Testis (tissue), 3 donors: Measurements from ENCODE around the gene FHIP1B. TPM values are rescaled to one million over a fixed set of nuclear protein-coding genes. Genes with fewer than 3 reads are reported as not detected.

ENCODE experiments used
- DNase-seq: peaks from one replicate; pipeline ENCODE4 v3.0.0-alpha.2; 2019
- H3K27ac ChIP-seq, 2 donors: fragments of 200-600 bp; sonication (generic); one replicate each; pipeline ENCODE4 v1.5.1; 2019
- H3K27me3 ChIP-seq: fragments of 200-600 bp; sonication (generic); one replicate; pipeline ENCODE4 v1.5.1; 2019
- H3K36me3 ChIP-seq: fragments of 200-600 bp; sonication (generic); one replicate; pipeline ENCODE4 v1.5.1; 2017; ENCODE audit warnings: low read depth; ENCODE audit errors: missing control alignments
- H3K4me1 ChIP-seq: fragments of 200-600 bp; sonication (generic); one replicate; pipeline ENCODE4 v1.5.1; 2019
- H3K4me3 ChIP-seq, 2 donors: fragments of 200-600 bp; sonication (generic); one replicate each; pipeline ENCODE4 v1.5.1; 2017 to 2019
- H3K9me3 ChIP-seq: fragments of 200-600 bp; sonication (generic); one replicate; pipeline ENCODE4 v1.5.1; 2017
- CTCF ChIP-seq, 3 experiments: fragments of 450-650 bp in 2 of 3; fragments of 200-600 bp in 1 of 3; sonication (generic) in 1 of 3; IDR thresholded peaks; one replicate each; pipeline ENCODE4 v1.5.1; 2016 to 2019; ENCODE audit warnings: antibody characterized with exemption in 3 of 3, mild to moderate bottlenecking in 2 of 3, moderate library complexity in 1 of 3
- POLR2A ChIP-seq: fragments of 450-650 bp; IDR thresholded peaks from one replicate; pipeline ENCODE4 v1.6.1; 2017; ENCODE audit warnings: antibody characterized with exemption, mild to moderate bottlenecking, moderate library complexity
- WGBS, 2 donors: methylation state at CpG; one replicate each; pipeline ENCODE4 v1.1.5; 2018; 5-methylcytosine and 5-hydroxymethylcytosine counted together
- intact Hi-C: fragments of 100-400 bp; cut with DNase I; formaldehyde crosslinking; loops from one replicate; pipeline ENCODE4 v1.15.1; 2023; ENCODE audit warnings: low total_unique reads
- polyA plus RNA-seq: library from polyadenylated mRNA; stranded (reverse); fragments of 350-450 nt; fragmentation: Illumina TruSeq; extraction: RNeasy Lipid Tissue Mini Kit (QIAGEN cat#74804); gene quantifications from one replicate; pipeline ENCODE4 v1.2.3, GENCODE V29; 2014; ENCODE audit warnings: low read depth, low replicate concordance; ENCODE audit not compliant: insufficient read depth
- total RNA-seq, 2 donors: library from RNA; depleted of rRNA; stranded (reverse); fragments of >200 nt; gene quantifications; one replicate each; pipeline ENCODE4 v1.2.3, GENCODE V29; 2016

The FHIP1B gene
- total and polyA plus RNA-seq, 3 donors from 2014 or later, result 98.3 to 156 (median 134) TPM

DNA sequence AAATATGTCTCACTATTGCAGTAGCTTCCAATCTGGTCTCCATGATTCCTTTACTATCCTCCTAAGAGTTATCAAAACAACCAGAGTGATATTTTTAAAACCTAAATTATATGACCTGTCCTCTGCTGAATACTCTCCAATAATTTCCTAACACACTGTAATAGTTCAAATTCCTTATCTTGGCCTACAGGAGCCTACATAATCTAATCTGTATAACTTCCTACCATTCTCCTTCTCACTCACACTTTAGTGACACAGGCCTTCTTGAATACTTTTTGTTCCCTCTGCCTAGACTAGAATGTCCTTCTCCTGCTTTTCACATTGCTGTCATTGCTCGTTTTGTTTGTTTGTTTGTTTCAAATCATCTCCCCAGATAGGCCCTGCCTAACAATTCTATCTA lies 9.4 kb downstream of the FHIP1B start:
- H3K9me3 ChIP-seq, result no peaks in the 10 kb centered on the region
- H3K27me3 ChIP-seq, result no peaks in the 10 kb centered on the region
- no peak overlapping the region for H3K27ac ChIP-seq
- H3K36me3 ChIP-seq, result no peaks in the 10 kb centered on the region
- no peak for DNase-seq
- no peak for TF ChIP-seq POLR2A
- no peak for TF ChIP-seq CTCF (IDR thresholded peaks at IDR 0.05)
- intact Hi-C loops, result no loop called here
- no peak overlapping the region for H3K4me3 ChIP-seq
- WGBS, 2 donors, result 64 to 68% methylated on average over 1 of the region's 1 CpG
- H3K4me1 ChIP-seq, result no peaks in the 10 kb centered on the region

DNA sequence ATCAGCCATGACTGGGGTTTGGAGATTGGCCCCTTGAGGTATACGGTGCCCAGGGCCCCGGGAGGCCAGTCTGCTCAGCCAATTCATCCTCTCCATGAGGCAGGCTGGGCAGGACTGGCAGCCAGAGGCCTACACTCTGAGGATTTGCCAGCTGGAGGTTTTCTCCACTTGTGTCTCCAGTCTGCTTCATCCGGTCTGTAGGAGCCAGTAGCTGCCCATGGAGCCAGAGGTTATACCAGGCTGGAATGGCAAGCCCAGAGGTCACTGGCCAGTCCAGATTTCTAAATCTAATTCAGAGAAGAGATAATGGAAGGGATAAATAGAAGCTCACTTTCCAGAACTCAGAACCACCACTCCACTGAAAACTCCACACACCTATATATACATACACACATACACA lies 10.0 kb downstream of the FHIP1B start:
- no peak overlapping the region for H3K4me3 ChIP-seq
- H3K9me3 ChIP-seq, result no peaks in the 10 kb centered on the region
- no peaks in the 10 kb centered on the region for H3K27me3 ChIP-seq
- H3K36me3 ChIP-seq, result no peaks in the 10 kb centered on the region
- DNase-seq, result no peak
- H3K27ac ChIP-seq, result no peak overlapping the region
- 93 to 100% methylated on average over 3 of the region's 3 CpGs for WGBS, 2 donors
- no peaks in the 10 kb centered on the region for H3K4me1 ChIP-seq
- intact Hi-C loops, result no loop called here
- no peak for TF ChIP-seq POLR2A
- TF ChIP-seq CTCF (IDR thresholded peaks at IDR 0.05), result no peak

DNA sequence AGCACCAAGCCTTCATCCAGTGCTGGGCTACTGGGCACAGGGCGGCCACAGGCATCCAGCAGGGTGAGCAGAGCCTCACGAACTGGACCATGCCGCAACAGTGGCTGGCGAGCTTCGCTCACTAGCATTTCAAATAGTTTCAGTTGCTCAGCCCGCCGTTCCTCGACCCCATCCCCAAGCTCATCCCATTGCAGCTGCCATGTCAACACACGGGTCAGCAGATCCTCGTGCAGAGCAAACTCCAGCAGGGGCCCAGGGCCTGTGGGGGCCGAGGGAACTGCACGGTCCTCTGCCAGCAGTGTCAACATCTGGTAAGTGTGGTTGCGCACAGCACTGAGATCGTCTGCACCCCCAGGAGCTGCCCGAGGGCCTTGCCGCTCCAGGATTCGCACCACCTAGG lies 10.6 kb downstream of the FHIP1B start:
- no peaks in the 10 kb centered on the region for H3K27me3 ChIP-seq
- H3K36me3 ChIP-seq, result no peaks in the 10 kb centered on the region
- DNase-seq, result no peak
- H3K27ac ChIP-seq, result no peak overlapping the region
- no peak overlapping the region for H3K4me3 ChIP-seq
- no peaks in the 10 kb centered on the region for H3K9me3 ChIP-seq
- 96 to 97% methylated on average over 16 to 17 of the region's 17 CpGs for WGBS, 2 donors
- intact Hi-C loops, result no loop called here
- H3K4me1 ChIP-seq, result no peaks in the 10 kb centered on the region
- TF ChIP-seq POLR2A (no peak), CTCF (IDR thresholded peaks at IDR 0.05) (no peak)

GRCh38 chr11:6219359-6219758 lies 15.1 kb downstream of the FHIP1B start:
- H3K4me1 ChIP-seq, result no peaks in the 10 kb centered on the region
- H3K36me3 ChIP-seq, result no peaks in the 10 kb centered on the region
- TF ChIP-seq POLR2A (no peak), CTCF (IDR thresholded peaks at IDR 0.05) (no peak)
- no peaks in the 10 kb centered on the region for H3K27me3 ChIP-seq
- intact Hi-C loops, result no loop called here
- no peaks in the 10 kb centered on the region for H3K9me3 ChIP-seq
- H3K27ac ChIP-seq, result no peak overlapping the region
- H3K4me3 ChIP-seq, result no peak overlapping the region
- no peak for DNase-seq
- 64 to 76% methylated on average over 2 of the region's 2 CpGs for WGBS, 2 donors

DNA sequence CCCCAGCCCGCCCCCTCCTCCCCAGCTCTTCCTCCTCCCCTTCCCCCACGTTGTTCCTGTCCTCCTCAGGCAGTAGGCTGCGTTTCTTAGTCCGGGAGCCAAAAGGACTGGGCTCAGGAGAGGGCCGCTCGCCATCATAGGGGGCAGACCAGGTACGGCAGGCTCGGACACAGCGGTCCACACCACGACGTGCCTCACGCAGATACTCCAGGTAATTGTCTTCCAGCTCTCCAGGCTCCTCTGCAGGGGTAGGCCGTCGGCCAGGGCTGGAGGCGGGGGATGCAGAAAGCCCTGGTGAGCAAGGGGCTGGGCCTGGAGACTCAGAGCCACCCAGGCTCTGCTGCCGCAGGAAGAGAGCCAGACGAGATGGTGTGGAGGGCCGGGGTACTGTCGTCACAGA lies 16.7 kb downstream of the FHIP1B start:
- Histone ChIP-seq H3K4me1 (no peaks in the 10 kb centered on the region), H3K9me3 (no peaks in the 10 kb centered on the region), H3K27me3 (no peaks in the 10 kb centered on the region), H3K27ac (no peak overlapping the region), H3K36me3 (no peaks in the 10 kb centered on the region), H3K4me3 (no peak overlapping the region)
- DNase-seq, result no peak
- no peak for TF ChIP-seq POLR2A
- no peak for TF ChIP-seq CTCF (IDR thresholded peaks at IDR 0.05)
- 88 to 89% methylated on average over 14 to 19 of the region's 19 CpGs for WGBS, 2 donors
- intact Hi-C loops, result no loop called here
